Activated effector memory CD4-positive, alpha-beta T cell treated with anti-CD3 and anti-CD28 coated beads, Interleukin-2, amount 50 U/mL, for 16 hours (primary cell): Measurements from ENCODE around the gene SLX9.
A peak's percentile ranks its signal among the peaks of the same experiment; 100 is the strongest.
"Not testable (repeated sequence)": the region's sequence is repeated elsewhere in the genome, so short reads cannot be mapped to it uniquely, and the experiment has no call there.

Source experiments
- DNase-seq: peaks from one replicate; pipeline ENCODE4 v3.0.0-alpha.2; 2020

Gene SLX9

GRCh38 chr21:44902268-44903049, 37.4 kb upstream of the SLX9 start:
- no peak for DNase-seq

GRCh38 chr21:44903050-44903685, 36.7 kb upstream of the SLX9 start:
- no peak for DNase-seq

GRCh38 chr21:44903689-44904088, 36.1 kb upstream of the SLX9 start:
- DNase-seq, result no peak

- no peak for DNase-seq
Measured at GRCh38 chr21:44904141-44904923, 35.5 kb upstream of the SLX9 start.

GRCh38 chr21:44905016-44905727, 34.7 kb upstream of the SLX9 start:
- no peak for DNase-seq

- no peak for DNase-seq
Measured at GRCh38 chr21:44905728-44906090, 34.1 kb upstream of the SLX9 start.

GRCh38 chr21:44907225-44907965, 32.4 kb upstream of the SLX9 start:
- DNase-seq, result no peak

GRCh38 chr21:44907966-44908895, 31.6 kb upstream of the SLX9 start:
- DNase-seq, result no peak

- no peak for DNase-seq
Measured at GRCh38 chr21:44908908-44909307, 30.9 kb upstream of the SLX9 start.

GRCh38 chr21:44909719-44910118, 30.1 kb upstream of the SLX9 start:
- DNase-seq, result no peak

GRCh38 chr21:44910229-44911067, 29.4 kb upstream of the SLX9 start:
- DNase-seq, result no peak

- no peak for DNase-seq
Measured at GRCh38 chr21:44911068-44911383, 28.8 kb upstream of the SLX9 start.

GRCh38 chr21:44911384-44912157, 28.3 kb upstream of the SLX9 start:
- DNase-seq, result peak; percentile 83

- no peak for DNase-seq
Measured at GRCh38 chr21:44912158-44912473, 27.7 kb upstream of the SLX9 start.

- DNase-seq, result not testable (repeated sequence)
Measured at GRCh38 chr21:44912506-44913412, 27.1 kb upstream of the SLX9 start.

- DNase-seq, result no peak
Measured at GRCh38 chr21:44913425-44914175, 26.2 kb upstream of the SLX9 start.

- peak; percentile 83 for DNase-seq
Measured at GRCh38 chr21:44914176-44914874, 25.5 kb upstream of the SLX9 start.
